Endodermal cell (in vitro differentiated cells): ENCODE data around the gene DMRTC2. TPM values are rescaled to one million over a fixed set of nuclear protein-coding genes. Genes with fewer than 3 reads are reported as not detected.

ENCODE experiments used
- DNase-seq: peaks from one replicate; pipeline ENCODE4 v3.0.0-alpha.2; 2017
- H3K27ac ChIP-seq: 2 replicates; pipeline ENCODE4 v1.5.1; 2013; ENCODE audit warnings: mild to moderate bottlenecking, low read depth, low read length, moderate library complexity
- H3K27me3 ChIP-seq: 2 replicates; pipeline ENCODE4 v1.6.1; 2013; ENCODE audit warnings: mild to moderate bottlenecking, low read length, moderate library complexity; ENCODE audit not compliant: insufficient read depth, control insufficient read depth, poor library complexity, severe bottlenecking
- H3K36me3 ChIP-seq: 2 replicates; pipeline ENCODE4 v1.7.0; 2013; ENCODE audit warnings: mild to moderate bottlenecking, low read length, moderate library complexity; ENCODE audit not compliant: control insufficient read depth, insufficient read depth
- H3K4me1 ChIP-seq: one replicate; pipeline ENCODE4 v1.7.0; 2013; ENCODE audit warnings: low read length; ENCODE audit not compliant: control insufficient read depth, insufficient read depth
- H3K4me3 ChIP-seq: 2 replicates; pipeline ENCODE4 v1.5.1; 2013; ENCODE audit warnings: mild to moderate bottlenecking, low read length, moderate library complexity
- H3K9ac ChIP-seq: 2 replicates; pipeline ENCODE4 v1.6.1; 2013; ENCODE audit warnings: mild to moderate bottlenecking, low read length, moderate library complexity; ENCODE audit not compliant: poor library complexity, severe bottlenecking; ENCODE audit errors: extremely low read depth
- H3K9me3 ChIP-seq: 2 replicates; pipeline ENCODE4 v1.6.1; 2013; ENCODE audit warnings: mild to moderate bottlenecking, low read length, moderate library complexity; ENCODE audit not compliant: control insufficient read depth
- H3K27ac Mint-ChIP-seq: 2 replicates; pipeline ENCODE4 v1.8.0; 2020; ENCODE audit warnings: mixed read lengths
- H3K27me3 Mint-ChIP-seq: 2 replicates; pipeline ENCODE4 v1.8.0; 2021; ENCODE audit warnings: mild to moderate bottlenecking, mixed read lengths; ENCODE audit not compliant: insufficient read depth
- H3K36me3 Mint-ChIP-seq: 2 replicates; pipeline ENCODE4 v1.8.0; 2020; ENCODE audit warnings: low read depth, mixed read lengths
- H3K4me1 Mint-ChIP-seq: 2 replicates; pipeline ENCODE4 v1.8.0; 2020; ENCODE audit warnings: mixed read lengths
- H3K4me3 Mint-ChIP-seq: 2 replicates; pipeline ENCODE4 v1.8.0; 2020; ENCODE audit warnings: mild to moderate bottlenecking, moderate library complexity, mixed read lengths
- H3K9me3 Mint-ChIP-seq: 2 replicates; pipeline ENCODE4 v1.8.0; 2020; ENCODE audit warnings: mild to moderate bottlenecking, mixed read lengths
- CTCF ChIP-seq: fragments of 200-600 bp; sonication (generic); conservative IDR thresholded peaks from 2 replicates; pipeline ENCODE4 v1.5.0; 2021; ENCODE audit warnings: antibody characterized with exemption, mild to moderate bottlenecking
- WGBS, 2 experiments: methylation state at CpG; one replicate each; pipeline versions ENCODE4 v1.1.5 to v1.1.7; 2013; ENCODE audit warnings: missing lambda C conversion rate in 2 of 2, mixed read lengths in 1 of 2; ENCODE audit not compliant: insufficient coverage in 1 of 2, insufficient read length in 1 of 2; 5-methylcytosine and 5-hydroxymethylcytosine counted together
- total RNA-seq, 2 donors: library from RNA; stranded (reverse); fragmentation: NEBNext Ultra II Directional in 1 of 2; extraction: Animal tissue kit (Norgen Biotek cat#: 25700) in 1 of 2; gene quantifications; 2 replicates in 1 of 2; 3 replicates in 1 of 2; pipeline ENCODE4 v1.2.1, GENCODE V29; 2021

The DMRTC2 gene
- total RNA-seq, 2 donors from 2014 or later, result not detected

DNA sequence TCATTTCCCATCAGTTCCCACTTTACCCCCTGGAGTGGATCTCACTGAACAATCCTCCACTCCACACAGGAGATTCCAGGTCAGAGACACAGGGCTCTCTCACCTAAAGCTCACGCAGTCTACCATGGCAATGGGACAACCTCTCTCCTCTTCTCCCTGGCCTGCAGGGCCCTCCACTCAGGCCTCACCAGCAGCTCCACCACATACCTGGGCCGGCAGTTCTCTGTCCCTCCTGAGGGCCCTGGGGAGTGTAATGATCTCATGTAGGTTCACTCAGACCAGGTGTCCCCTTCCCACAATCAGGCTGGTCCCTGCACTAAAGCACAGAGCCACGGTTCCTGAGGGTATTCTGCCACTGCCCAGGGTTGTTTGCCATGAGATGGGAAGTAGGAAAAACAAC lies 32.9 kb upstream of the DMRTC2 start:
- Histone ChIP-seq H3K36me3 (no peaks in the 10 kb centered on the region), H3K9ac (no peak overlapping the region), H3K9me3 (no peaks in the 10 kb centered on the region), H3K4me1 (no peaks in the 10 kb centered on the region), H3K27me3 (peaks cover 11% of the 10 kb centered on the region), H3K27ac (no peak overlapping the region), H3K4me3 (no peak overlapping the region)
- Mint-ChIP-seq H3K4me1 (no peaks in the 10 kb centered on the region), H3K9me3 (peaks cover 31% of the 10 kb centered on the region), H3K27ac (no peak overlapping the region), H3K27me3 (peaks cover 2% of the 10 kb centered on the region), H3K4me3 (no peak overlapping the region), H3K36me3 (no peaks in the 10 kb centered on the region)
- DNase-seq, result no peak
- TF ChIP-seq CTCF, result no peak
- WGBS, 2 experiments, result 52 to 71% methylated on average over 3 of the region's 3 CpGs

- Histone ChIP-seq H3K9ac (no peak overlapping the region), H3K36me3 (no peaks in the 10 kb centered on the region), H3K4me1 (no peaks in the 10 kb centered on the region), H3K9me3 (no peaks in the 10 kb centered on the region), H3K27me3 (peaks cover 11% of the 10 kb centered on the region), H3K27ac (no peak overlapping the region), H3K4me3 (no peak overlapping the region)
- 46 to 62% methylated on average over 4 of the region's 4 CpGs for WGBS, 2 experiments
- DNase-seq, result no peak
- Mint-ChIP-seq H3K9me3 (peaks cover 17% of the 10 kb centered on the region), H3K4me1 (no peaks in the 10 kb centered on the region), H3K36me3 (no peaks in the 10 kb centered on the region), H3K27ac (no peak overlapping the region), H3K27me3 (peaks cover 1% of the 10 kb centered on the region), H3K4me3 (no peak overlapping the region)
- no peak for TF ChIP-seq CTCF
These were observed 30.9 kb upstream of the DMRTC2 start for GRCh38 chr19:41813911-41814310.

GRCh38 chr19:41815301-41815700 lies 29.5 kb upstream of the DMRTC2 start:
- H3K4me3 Mint-ChIP-seq, result no peak overlapping the region
- H3K36me3 Mint-ChIP-seq, result no peaks in the 10 kb centered on the region
- no peaks in the 10 kb centered on the region for H3K4me1 ChIP-seq
- no peaks in the 10 kb centered on the region for H3K9me3 ChIP-seq
- H3K4me3 ChIP-seq, result no peak overlapping the region
- H3K9me3 Mint-ChIP-seq, result peaks cover 15% of the 10 kb centered on the region
- no peak overlapping the region for H3K27ac Mint-ChIP-seq
- H3K36me3 ChIP-seq, result no peaks in the 10 kb centered on the region
- peaks cover 11% of the 10 kb centered on the region for H3K27me3 ChIP-seq
- no peak for DNase-seq
- H3K4me1 Mint-ChIP-seq, result no peaks in the 10 kb centered on the region
- TF ChIP-seq CTCF, result no peak
- H3K9ac ChIP-seq, result no peak overlapping the region
- no peak overlapping the region for H3K27ac ChIP-seq
- H3K27me3 Mint-ChIP-seq, result peaks cover 1% of the 10 kb centered on the region
- WGBS, 2 experiments, result 33% methylated on average over 2 of the region's 4 CpGs; no CpG with 5 or more reads in 1 of the 2 experiments
